NCI-H1105 treated with DMSO at 0.1 percent for 48 hours (cell line): ENCODE data around the gene HOXB5.

Source experiments
- DNase-seq: peaks from one replicate; lab custom pipeline; 2025; lab: John Stamatoyannopoulos, UW

HOXB5 gene

DNA sequence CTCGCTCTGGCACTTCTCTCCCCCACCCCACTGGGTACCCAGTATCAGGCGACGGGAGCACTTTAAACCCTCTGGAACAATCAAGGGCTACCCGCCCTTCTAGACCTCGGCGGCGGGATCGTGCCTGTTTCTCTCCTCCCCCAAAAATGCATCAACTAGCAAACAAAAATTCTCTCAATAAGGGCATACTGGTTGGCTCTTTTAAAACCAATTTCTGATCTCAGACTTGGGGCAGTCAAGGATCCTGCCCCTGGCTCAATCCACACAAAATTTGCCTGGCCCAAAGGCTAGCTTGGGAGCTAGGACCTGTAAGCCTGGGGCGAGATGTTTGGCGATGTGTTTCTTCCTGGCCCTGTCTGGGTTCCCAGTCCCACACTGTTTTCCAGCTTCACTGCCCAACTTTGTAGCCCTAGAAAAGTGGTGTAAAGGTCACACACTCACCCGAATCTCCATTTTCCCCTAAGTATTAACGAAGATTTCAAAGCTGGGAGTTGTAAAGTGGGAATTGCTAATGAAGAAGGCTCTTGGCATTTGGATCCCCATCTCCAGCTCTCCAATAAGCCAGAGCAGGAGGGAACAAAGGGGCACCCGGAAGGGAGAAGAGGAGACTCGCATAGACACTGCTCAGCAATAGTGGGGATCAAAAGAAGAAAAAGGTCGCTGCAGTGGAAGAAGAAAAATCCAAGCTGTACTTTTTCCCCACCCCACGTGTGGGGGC, 34.3 kb downstream of the HOXB5 start:
- DNase-seq: no peak

DNA sequence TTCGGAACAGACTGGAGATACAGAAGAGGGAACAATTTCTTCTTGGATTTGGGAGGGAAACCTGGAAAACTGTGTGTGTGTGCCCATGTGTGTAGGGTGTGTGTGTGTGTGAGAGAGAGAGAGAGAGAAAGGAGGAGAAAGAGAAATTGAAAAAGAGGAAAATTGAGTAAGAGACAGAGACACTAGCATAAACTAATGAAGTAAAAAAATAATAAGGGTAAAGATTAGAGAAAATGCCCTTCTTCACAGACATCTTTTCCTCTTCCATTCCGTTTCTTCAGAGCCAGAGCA, 34.8 kb downstream of the HOXB5 start:
- no peak for DNase-seq

DNA sequence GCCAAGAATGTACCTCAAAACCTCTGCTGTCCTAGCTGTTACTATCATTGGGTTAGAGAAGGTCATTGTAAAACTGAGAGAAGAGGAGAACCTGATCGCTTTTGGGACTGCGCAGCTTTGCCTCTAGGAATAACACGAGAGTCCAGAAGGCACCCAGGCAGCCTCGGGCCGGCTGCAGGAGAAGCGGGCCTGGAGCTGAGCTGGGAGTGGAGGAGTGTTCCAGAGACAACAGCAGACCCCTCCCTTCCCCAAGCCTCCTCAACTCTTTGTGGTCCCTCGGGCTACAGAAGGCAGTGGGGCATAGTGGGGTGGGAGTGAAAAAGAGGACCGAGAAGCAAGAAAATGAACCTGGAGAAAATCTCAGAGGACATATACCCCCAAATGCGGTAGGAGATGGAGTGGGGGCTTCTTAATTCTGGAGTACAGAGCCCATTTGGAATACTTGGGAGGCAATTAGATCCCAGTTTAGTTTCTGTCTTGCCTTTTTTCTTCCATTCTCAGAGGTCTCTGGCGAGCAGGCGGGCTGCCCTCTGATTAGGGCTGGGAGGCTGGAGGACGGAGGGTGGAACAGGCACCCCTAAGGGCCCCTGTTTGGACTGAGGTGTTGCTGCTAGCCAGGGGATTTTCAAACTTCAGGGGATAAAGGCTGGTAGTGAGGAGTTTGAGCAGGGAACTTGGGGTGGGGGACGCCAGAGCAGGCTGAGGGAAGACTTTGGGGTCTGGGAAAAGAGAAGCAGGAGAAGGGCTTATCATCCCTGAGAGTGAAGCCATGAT, 35.3 kb downstream of the HOXB5 start:
- no peak for DNase-seq

DNA sequence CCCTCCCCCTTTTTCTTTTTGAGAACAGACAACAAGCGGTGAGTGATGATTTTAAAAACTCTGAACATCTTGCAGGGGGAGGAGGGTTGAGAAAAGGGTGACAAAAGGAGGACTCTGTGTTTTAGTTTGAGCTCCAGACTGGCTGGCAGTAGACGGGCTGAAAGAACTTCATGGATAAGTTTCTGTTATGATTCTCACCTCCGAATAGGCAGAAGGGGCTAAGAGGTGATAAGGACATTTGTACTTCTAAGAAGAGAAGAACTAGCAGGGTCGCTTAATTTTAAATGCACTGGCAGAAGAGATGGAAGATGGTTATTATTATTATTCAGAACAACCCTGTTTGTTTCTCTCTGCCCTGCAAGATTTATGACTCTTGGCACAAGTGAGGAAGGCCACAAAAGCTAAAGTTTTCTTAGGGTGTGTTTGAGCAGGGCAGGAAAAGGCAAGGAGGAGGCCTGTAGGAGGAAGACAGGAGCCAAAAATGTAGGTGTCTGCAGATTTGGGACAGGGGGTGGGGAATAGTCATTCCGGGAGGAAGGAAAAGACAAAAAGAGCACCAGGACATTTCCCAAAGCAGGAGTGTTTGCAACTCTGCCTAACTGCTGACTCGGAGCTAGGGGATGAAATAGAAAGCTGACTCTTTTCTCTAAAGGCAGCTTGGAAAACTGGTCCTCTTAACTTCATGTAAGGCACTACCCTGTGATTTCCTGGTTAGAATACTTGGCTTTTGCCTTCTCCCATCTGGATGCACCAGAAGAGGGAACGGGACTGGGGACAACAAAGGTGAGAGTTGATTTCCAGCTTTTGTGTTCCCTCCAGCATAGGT, 36.8 kb downstream of the HOXB5 start:
- no peak for DNase-seq

DNA sequence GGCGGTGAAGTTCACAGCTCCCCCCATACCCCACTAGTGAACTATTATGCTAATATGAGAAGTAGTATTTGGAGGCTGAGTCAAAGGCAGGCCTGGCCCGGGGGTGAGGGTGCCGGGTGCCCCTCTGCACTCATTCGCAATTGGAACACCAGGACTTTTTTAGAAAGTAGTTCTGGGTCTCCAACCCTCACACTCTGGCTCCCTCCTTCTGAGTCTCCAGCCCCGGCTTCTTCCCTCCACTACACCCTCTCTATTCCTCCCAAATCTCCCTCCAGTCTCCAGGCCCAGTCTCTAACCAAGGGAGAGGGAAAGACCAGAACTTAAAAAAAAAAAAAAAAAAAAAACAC, 37.4 kb downstream of the HOXB5 start:
- no peak for DNase-seq

DNA sequence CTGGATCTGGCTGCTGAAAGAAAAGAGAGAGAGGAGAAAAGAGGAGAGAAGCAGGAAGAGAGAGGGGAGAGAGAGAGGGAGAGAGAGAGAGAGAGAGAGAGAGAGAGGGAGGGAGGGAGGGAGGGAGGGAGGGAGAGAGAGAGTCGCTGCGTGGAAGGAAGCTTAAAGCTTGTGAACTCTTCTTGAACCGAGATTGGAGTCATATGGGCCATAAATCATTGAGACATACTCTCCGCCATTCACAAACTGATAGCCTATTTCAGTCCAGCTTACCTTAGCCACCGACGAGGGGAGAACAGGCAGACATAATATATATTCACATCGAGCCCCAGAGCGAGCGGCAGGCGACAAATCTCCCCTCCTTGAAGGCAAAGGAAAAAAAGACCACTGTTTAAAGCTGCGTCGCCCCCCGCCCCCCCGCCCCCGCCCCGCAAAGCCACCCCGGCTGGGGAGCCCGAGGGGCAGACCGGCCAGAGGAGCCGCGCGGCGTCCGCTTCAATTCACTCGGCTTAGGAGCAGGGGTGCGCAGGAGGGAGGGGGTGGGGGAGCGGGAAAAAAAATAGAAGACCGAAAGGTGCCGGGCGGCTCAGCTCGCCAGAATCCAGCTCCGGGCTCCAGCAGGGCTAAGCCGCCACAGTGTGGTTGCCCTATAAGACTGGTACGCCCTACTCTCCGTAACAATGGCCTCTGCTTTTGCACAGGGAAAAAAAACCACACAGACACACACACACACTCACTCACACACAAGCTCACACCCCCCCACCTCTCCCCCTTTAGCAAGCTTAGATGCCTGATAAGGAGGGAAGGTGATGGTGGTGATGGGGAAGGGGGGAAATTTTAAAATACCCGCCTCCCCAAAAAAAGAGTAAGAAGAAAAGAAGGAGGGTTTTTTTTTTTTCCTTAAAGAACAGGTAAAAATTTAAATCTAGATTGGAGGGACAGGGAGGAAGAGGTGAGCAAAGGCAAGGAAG, 38.0 kb downstream of the HOXB5 start:
- peak; percentile 85 for DNase-seq

DNA sequence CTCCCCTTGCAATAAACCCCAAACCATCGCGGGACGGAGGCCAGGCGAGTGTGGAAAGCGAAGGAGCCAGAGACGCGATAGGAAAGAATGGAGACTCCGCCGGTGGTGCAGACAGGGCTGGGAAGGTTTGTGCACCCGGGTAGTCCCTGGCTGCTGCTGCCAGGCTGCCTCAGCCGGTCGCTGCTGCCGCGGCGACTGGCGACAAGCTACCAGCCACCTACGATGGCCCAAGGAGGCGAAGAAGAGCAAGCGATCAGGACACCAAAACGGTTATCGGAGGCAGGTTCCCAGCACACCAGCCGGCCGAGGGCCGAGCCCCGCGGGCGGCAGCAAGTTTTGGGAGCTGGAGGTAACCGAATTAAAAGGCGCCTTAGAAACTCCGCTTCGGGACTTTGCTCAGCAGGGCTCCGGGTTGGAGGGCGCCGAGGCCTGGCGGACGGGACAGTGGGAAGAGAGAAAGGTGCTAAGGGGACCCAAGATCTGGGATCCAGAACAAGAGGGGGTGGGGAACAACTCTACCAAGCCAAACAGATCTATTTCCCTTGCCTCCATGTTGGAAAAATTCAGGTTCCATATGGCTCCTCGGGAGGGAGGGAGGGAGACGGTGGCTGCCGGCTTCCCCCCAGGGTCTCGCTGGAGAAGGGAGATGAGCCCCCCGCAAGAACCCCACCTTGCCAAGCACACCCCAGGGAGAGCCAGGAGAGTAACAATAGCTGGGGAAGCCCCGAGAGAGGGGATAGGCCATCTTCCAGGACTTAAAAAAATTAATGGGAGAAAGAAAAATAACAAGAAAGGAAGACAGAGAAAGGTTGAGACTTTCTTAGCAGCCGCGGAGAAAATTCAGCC, 38.9 kb downstream of the HOXB5 start:
- DNase-seq: peak; percentile 42

DNA sequence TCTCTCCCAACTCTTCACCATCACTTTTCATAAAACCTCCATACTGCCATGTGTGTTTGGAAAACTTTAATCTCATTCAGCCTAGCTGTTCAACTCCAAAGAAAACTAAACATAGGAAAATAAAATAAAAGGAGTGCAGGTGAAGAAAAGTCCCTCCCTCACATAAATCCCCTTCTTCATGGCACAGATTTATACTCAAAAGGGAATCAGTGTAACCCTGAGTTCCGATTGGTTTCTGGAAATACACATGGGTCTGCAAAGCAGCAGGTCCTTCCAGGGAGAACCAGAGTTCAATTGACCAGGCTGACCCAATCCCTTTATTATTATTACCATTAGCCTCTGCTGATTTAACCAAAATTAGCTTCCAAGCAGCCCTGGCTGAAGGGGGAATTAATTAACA, 39.8 kb downstream of the HOXB5 start:
- no peak for DNase-seq

DNA sequence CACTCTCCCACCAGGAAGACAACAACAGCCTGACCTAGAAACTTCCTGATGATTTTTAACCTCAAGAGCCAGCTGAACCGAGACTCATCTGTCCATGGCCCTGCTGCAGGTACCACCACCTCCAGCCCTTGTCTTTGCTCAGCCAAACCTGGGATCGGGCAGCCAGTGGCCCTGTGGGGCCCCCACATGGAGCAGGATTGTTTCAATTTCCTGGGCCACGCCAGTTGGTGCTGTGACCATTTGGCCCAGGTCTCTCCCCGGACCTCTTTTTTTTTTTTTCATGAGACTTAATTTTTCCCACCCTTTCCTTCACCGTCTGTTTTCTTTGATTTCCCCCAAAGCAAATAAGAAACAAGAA, 40.4 kb downstream of the HOXB5 start:
- DNase-seq: no peak

DNA sequence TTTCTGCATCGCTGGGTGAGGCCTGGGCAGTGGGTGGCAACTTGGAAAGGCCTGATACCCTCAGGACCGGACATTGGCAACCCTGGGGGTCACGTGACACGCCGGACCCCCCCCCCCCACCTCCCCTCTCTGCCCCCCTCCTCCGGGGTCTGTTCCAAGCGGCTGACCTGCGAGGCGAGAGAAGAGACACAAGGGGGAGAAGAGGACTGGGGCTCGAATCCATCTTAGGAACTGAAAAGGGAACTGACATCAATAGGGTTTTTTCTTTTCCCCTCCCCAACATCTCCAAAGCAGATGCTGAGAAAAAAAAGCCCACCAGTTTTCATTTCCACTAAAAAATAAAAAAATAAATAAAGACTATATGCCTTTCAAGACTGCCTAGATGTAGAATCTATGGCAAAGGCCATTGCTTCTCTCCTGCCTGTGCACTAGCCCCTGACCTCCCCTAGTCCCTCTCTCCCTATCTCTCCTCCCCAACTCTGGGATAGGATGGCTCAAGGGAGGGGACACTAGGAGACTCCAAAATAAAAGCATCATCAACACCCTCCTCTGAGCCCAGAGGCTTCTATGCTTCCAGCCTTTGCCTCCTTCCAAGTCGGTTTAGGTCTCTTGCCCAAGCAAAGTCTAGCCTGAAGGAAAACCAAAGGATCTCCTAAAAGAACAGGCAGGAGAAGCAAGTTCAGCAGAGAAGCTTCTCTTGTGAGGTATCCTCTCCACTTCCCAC, 41.0 kb downstream of the HOXB5 start:
- no peak for DNase-seq

DNA sequence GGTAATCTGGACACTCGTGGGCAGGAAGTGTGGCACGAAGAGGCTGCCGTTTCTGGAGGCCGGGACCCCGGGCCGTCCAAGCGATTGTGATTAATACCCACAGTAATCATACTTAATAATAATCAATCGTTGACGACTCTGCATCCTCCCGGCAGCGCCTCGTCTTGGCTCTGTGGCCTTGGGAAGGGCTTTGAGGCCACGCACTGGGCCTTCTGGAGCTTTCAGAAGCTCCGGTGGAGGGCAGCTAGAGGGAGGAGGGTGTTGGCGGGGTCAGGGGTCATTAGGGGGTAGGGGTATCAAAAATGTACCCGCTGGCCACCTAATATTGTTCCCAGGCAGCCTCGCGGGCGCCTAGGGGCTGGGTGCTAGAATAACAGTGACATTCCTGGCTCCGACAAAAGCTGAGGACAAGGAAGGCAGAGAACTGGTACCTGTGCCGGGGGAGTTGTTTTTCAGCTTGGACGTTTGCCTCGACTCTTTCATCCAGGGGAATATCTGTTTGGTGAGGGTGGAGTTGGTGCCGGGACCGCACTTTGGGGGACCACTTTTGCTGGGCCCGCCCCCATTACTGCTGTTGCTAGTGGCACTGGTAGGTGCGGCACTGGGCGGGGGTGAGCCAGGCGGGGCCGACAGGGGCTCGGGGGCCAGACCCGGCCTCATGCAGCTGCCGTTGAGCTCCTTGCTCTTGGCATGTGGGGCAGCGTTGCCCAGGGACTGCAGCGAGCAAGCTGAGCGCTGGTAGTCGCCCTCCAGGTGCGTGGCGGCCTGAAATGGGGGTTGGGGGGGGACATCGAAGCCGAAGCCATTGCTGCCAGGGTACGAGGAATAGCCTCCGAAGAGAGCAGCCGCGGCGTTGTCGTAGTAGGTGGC, 41.7 kb downstream of the HOXB5 start:
- no peak for DNase-seq

DNA sequence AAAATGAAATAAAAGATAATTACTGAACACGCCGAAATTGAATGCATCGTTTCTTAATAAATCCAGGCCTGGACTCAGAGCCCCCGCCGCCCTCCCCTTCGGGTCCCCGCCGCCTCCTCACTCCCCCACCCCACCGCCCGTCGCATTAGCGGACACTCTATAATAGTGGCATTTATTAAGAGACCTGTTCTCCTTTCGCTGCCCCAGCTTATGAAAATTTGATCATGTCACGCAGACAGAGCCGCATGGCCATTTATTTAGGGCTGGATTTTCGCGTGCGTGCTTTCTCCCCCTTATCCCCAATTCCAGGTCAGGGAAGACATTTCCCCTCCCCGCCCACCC, 42.4 kb downstream of the HOXB5 start:
- peak; percentile 58 for DNase-seq

DNA sequence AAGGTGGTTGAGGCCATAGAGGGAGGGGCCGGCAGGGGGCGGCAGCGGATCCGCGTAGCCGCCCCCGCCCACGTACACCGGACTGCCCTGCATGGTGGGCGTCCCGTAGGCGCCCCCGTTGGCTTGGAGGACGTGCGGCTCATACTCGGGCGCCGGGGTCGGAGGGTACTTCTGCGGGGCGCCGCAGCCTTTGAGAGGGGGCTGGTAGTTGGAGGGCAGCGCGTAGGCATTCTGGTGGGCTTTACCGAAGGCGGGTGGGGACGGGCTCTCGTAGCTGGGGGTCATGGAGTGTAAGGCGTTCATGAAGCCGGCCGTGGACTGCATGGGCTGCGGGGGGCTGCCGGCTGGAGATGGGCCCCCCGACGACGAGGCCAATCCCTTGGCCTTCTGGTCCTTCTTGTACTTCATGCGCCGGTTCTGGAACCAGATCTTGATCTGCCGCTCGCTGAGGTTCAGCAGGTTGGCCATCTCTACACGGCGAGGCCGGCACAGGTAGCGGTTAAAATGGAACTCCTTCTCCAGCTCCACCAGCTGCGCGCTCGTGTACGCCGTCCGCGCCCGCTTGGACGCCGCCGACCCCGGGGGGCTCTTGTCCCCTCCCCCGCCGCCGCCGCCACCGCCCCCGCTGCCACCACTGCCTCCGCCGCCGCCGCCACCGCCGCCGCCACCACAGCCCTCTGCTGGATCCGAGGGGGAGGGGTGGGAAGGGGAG, 42.9 kb downstream of the HOXB5 start:
- peak; percentile 58 for DNase-seq

DNA sequence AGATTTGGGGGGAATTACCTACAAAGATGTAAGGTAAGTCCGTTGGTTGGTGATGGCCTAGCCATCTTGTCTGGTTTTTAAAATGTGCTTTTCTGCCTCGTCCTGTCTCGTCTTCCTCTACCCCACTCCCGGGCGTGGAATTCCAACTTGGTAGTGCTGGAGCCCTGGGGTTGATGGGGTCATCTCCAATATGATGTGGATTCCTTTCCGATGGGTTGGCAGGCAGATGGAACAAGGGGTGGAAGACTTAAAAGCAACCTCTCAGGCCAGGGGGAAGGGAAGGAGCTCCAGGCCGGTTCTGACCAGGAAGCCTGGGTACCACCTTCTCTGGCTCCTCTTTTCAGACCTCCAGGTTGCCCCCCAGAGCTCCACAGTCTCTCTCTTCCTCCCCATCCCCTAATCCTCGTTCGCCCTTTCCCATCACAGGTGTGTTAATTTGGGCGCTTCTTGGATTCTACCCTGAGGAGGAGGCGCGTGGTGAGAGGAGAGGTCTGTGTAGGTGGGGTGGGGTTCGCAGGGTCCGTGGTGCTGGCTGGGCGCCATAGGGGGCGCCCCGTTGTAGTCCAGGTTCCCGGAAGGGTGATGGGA, 43.6 kb downstream of the HOXB5 start:
- DNase-seq: peak; percentile 44

DNA sequence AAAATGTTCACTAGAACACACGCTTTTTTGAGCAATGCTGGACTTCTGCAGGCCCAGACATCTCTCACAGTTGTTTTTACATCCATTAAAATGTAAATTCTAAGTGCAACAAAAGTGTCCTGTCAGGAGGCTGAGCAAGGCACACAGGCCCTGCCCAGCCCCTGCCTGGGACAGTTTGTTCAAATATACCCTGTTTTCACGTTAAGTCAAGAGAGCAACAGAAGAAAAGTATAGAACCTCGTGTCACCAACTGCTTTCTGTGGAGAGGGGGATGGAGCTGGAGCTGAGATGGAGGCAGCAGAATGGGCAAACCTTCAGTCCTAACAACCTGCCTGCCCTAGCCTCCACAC, 44.3 kb downstream of the HOXB5 start:
- DNase-seq: no peak

DNA sequence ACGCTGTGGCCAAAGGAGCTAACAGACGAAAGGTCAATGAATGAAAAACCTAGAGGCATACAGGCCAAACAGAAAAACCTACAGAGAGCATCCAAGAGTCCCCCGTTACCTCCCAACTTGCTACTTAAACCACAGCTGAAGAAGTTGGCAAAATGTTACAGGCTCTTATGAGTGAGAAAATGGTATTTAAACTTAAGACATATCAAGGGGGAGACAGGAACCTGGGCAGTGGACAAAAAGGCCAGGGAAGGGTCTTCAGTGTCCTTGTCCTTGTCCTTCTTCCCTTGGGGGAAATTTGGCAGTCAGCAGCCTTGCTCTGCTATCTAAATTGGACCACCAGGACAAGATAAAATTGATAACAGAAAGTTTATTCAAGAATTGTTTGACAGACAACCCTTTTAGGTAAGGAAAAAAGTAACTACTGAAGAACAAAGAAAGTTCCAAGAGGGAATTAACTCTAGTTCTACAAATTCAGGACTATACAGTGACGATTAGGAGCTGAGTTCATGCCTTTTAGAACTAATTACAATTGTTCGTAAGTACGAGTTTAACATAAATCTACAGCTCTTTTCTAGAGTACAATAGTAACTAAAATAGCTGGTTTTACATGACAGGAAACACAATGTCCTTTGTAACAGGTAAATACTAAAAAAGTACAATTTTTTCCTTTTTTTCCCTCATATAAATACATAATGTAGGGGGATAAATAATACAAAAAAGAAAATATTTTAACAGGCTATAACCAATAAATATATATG, 44.9 kb downstream of the HOXB5 start:
- DNase-seq: peak; percentile 47

DNA sequence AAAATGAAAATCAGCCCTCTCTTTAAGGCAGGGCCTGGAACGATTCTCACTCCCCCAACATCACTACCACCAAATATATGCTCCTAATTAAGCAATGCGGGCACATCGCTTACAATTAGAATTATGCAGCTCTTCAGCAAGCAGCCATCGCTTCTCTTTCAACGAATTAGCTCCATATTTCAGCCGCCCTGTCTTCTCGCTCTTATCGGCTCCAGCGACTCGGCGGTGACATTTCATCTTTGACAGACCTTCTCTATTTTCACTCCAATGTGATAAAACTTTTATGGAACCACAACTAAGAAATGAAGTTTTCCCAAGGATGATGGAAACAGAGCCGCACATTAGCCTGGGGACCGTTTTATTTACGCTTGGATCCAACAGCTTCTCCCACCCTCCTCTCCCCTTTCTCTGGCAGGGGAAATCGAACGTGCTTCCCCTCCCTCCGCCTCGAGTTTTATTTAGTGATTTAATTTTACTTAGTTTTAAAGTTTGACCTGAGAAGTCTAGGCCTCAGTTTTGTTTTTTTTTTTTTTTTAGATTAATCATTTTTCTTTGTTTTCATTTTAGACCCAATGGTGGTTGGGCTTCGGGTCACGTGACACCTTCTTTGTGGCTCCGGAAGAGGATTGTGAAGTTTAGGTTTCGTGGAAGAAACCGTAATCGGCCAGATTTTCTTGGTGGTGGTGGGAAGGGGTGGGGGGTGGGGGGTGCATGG, 45.6 kb downstream of the HOXB5 start:
- DNase-seq: peak; percentile 65
